HG03045 (cell line): Measurements from ENCODE around the gene SULT1B1.
"Not testable (repeated sequence)": the region's sequence is repeated elsewhere in the genome, so short reads cannot be mapped to it uniquely, and the experiment has no call there.

ENCODE experiments used
- ATAC-seq: cut with Tn5 transposase; IDR thresholded peaks from one replicate; pipeline ENCODE4 v1.9.1; 2021; ENCODE audit warnings: mild to moderate bottlenecking, moderate library complexity; ENCODE audit not compliant: unreplicated experiment

SULT1B1 gene

DNA sequence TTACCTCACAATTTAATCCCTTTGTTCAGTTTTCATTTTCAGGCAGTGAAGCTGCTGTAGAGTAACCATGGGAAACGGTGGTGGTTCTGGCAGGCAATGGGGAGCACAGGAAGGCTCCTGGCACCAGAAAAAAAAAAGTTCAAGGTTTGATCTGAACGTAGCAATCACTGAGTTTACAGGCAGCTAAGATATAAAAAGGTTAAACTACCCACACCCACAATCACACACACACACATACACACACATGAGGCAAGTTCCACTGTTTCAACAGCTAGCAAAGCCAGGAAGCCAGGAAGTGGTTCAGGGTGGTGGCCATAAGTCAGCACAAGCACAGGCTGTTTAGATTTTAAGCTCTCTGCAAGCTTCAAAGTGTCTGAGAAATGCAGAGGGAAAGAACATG is at the start of gene SULT1B1:
SULT1B1 (minus strand) TSS at position 166 of the 400 bp plus-strand sequence. CDS start 5,403 bp downstream, outside the sequence.
- no peak for ATAC-seq

DNA sequence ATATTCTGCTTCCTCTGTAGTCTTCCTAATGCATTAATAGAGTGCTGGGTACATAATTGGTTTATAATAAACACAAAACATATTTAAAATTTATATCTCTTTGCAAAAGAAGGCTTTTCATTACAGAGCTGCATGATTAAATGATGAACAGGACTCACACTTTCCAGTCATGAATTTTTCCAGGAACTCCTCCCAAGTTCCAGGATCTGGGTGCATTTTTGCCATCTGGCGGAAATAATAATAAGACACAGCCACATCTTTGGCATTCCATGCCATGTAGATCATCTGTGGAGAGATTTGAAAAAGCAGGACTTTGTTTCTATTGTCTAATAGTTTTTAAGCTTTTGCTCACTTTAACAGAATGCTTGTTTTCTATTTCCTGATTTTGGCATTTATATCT is 40.2 kb upstream of the SULT1B1 start:
- no peak for ATAC-seq

DNA sequence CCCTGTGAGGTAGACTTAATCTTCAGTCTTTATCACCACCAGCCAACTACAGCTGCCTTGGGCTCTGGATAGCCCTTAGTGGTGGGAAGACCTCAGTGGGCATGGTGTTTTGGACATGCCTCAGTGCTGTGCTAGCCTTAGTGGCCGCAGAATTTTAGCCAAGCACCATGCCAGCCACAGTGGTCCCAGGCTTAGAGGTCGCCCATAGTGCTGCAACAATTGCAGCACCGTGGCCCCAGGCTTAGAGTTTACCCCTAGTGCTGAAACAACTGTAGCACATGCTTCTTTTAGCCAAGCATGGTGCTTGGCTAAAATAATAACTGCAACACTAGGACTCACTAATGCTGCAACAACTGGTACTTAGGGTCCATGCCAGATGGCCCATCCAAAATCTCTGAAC is 38.9 kb upstream of the SULT1B1 start:
- no peak for ATAC-seq

DNA sequence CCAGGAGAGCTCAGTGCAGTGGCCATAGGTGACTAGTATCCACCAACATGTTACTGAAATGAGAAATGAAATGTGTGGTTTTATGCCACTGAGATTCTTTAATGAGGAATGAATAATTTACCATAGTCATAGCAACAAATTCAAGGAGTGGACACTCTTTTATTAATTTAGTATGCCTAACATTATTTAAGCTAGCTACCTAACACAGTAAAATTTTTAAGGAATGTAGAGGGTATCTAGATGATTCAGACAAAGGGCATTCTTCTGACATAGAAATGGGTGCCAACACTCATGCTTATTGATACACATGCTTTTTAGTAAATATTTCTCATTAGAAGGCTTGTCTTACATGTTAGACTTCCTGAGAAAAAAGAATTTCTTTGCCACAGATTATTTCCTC is 33.3 kb upstream of the SULT1B1 start:
- ATAC-seq: no peak

DNA sequence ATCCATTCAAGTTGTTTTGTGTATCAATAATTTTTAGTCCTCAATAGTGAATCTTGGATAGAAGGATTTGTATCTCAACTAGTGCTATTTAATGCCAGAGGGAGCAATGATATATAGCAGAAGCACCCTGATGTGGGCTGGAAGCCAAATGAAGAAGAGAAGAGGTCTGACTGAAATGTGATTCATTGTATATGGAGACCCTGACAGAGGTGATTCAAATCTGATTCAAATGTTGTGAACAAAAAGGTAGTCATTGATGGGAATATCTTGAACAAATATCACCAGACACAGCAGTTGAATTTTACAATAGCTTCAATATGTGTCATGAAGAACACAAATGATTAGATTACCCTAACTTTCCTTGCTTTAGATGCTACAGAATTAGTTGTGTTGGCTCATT is 27.5 kb upstream of the SULT1B1 start:
- no peak for ATAC-seq

DNA sequence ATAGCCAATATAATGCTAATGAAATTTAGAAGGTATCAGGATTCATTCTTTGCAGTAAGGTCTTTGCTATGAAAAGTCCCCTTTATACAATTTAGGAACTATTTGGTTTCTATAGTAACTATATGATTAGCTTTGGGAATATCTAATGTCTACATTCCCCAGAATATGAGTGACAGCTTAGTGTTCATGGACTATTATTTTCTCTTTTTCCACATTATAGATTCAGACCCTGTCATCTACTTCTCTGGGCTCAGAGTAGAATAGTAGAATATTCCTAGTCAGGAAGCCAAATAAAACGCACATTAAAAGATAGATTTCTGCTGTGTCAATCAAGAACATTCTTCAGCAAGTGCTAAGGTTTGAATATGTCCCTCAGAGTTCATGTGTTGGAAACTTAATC is 26.1 kb upstream of the SULT1B1 start:
- no peak for ATAC-seq

DNA sequence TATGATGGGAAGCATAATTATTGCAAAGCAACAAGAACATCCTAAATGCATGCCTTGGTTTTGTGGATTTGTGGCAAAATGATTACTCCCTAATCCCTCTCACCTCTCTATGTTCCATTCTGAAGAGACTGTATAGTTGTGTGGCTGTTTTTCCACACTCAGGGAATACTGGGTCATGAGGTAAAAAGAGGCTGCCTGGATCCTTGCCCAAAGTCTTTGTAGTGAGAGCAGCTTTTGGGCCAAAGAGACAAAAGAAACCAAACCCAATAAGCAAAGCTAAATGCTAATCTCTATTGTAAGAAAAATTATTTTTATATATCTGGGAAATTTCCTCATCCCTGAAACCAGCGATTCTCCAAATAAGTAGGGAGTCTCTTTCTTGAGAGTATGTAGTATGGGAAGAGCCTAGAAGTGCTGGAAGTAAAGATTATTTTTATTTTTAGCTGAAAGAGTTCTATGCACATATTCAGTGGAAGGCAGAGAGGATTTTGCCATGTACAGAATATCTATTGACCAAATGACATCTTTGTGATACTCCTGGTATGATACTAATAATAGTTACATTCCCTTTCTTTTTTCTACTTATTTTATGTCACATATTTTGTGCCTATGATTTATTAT is 24.9 kb upstream of the SULT1B1 start:
- ATAC-seq: no peak

DNA sequence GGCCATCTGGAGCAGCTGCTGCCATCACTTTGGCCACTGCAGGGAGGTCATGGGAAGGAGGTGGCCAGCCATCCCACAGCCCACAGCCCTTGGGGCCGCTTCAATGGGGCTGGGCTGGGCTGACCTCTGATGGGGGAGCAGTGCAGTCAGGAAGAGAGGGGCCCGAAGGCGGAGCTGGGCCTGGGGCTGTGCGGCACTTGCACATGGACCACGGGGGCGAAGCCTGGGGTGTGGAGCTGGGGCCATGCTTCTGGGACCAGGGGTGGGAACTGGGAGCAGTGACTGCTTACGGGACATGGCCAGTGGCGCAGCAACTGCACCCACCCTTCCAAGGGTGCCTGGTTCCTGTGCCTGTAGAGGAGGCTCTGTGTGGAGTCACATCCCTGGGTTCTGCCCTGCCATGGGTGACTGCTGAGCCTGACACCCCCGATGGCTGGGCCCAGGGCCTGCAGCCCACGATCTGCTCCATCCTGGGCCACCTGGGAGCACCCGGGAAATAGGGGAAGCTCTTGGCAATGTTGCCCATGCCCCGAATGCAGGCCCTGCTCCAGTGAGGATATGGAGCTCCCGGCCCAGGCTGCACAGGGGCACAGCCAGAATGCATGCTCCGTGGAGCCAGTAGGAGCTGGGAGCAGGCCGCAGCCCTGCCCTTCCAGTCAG is 22.4 kb upstream of the SULT1B1 start:
- ATAC-seq: no peak

DNA sequence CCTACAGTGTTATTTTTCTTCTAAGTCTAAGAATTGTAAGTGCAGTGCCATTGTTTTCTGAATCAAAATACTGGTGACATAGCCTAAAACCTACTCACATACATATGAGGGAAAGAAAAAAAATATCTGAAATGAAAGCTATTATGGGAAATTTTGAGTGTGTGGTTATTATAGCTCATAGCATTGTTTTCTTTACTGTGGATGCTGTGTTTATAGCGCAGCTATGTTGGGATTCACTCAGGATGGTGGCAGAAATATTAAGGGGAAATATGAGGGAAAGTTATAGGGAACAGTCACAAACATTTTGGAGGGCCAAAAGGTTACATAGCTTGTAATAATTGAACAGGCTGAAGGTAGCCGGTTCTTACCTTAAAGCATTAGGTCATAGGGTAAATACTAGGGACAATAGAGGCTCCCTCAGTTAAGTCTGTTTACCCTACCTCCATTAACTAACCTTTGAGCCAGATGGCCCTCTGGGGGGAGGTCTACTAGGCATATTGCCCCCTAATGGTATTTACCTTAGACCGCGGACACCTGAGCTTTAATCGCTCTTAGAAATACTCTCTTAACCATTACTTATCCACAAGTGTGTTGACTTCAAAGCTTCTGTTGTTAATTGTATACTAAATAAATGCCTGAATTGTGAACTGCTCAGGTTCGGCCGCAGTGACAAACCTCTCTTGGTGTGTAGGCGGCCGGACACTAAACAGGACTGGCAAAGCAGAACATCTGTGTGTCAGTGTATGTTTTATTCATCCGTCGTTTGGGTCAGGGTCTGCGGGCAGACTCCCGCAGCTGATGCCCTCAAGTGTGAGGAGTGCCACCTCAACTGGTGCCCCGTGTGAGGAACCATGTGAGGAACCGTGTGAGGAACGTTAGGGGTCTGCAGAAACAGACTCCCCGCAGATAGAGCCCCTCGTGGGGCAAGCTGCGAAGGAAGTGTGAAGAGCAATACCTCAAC is 21.3 kb upstream of the SULT1B1 start:
- no peak for ATAC-seq

DNA sequence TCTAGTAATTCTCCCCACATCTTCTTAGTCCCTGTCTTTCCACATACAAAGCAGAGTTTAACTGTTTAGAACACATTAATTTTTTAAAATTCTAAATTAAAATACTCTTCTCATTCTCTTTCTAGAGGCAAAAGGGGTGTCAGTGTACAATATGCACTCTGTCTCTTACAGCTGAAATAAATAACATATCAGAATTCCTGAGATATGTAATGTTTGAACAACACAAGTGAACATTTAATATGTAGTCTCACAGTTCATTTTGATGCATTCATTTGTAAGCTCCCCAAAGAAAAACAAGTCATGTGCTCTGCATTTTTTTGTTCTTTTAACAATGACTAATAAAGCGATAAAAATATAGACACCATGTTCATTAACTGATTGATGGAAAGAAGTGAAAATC is 19.7 kb upstream of the SULT1B1 start:
- ATAC-seq: no peak

DNA sequence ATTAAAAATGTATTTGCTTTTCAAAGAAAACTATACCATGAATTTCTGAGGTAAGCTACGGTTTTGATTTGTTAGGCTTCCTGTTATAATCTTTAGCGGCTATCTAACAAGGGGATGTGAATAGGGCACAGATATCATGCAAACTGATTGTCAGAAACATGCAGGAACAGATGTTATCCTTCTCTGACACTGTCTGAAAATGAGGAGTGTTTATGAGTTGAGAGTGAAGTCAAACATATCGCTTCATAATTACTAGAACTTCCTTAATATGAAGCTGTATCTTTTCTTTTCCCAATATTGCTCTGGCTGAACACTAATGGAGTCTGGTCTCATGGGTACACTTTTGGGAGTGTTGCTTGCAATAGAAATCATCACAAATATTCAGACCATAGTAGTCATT is 16.3 kb upstream of the SULT1B1 start:
- no peak for ATAC-seq

DNA sequence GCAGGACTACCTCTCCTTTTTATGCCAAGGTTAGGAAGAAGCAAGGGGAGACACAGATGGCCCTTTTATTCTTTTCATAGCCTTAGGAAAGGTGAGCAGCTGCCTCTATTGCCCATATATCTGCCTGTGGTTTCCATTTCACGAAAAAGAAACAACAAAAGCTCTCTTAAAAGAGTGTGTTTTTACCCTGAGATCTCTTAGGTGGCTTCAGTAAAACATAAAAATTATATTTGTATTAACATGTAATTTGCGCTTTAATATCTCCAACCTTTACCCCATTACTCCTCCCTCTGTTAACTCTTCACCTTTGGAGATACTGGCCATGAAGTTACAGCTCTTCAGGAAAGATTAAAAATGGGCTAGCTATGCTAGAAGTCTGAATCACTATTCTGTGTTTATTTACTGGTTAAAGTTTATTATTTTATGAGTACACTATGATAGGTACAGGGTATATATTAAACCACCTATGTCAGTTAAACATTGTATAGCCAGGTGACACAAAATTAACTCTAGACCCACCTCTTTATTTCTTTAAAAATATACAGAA is 15.0 kb upstream of the SULT1B1 start:
- no peak for ATAC-seq

DNA sequence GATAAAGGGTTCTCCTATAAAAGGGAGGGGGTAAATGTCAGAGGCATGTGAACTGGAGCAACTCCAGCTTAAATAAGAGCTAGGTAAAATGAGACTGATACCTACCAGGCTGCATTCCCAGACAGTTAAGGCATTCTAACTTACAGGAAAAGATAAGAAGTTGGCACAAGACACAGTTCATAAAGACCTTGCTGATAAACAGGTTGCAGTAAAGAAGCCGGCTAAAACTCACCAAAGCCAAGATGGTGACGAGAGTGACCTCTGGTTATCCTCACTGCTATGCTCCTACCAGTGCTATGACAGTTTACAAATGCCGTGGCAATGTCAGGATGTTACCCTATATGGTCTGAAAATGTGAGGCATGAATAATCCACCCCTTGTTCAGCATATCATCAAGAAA is 13.1 kb upstream of the SULT1B1 start:
- ATAC-seq: no peak

DNA sequence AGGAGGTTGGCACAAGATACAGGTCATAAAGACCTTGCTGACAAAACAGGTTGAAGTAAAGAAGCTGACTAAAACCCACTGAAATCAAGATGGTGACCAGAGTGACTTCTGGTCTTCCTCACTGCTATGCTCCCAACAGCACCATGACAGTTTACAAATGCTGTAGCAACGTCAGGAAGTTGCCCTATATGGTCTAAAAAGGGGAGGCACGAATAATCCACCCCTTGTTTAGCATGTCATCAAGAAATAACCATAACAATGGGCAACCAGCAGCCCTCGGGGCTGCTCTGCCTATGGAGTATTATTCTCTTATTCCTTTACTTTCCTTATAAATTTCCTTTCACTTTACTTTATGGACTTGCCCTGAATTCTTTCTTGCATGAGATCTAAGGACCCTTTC is 8.1 kb upstream of the SULT1B1 start:
- not testable (repeated sequence) for ATAC-seq

DNA sequence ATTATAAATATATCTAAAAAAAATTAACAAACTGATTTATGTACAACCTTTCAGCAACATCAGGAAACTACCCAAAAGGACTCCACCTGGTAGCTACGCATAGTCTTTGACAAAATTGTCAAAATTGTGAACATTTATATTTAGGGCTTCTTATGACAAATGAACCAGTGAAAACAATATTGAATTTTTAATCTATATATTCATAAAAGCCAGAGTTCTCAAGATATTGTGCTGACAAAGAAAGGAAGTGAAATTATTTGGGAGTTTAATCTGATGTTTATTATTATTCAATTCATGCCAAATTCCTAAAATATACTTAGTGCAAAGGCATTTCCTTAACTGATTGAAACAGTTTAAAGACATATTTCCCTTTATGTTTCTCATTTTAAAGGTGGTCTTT is 5.3 kb upstream of the SULT1B1 start:
- ATAC-seq: no peak

DNA sequence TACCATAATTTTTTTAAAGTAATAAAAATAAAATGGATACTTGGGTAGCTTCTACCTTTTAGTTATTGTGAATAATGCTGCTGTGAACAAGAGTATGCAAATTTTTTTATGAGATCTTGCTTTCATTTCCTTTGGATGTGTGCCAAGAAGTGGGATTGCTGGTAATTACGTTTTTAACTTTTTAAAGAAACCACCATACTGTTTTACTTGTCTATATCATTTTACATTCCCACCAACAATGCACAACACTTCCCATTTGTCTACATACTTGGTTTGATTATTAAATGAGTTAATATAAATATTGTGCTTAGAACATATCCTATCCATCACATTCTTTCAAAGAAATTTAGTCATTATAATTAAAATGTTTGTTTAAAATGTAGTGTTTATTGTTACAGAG is 3.9 kb upstream of the SULT1B1 start:
- ATAC-seq: no peak

DNA sequence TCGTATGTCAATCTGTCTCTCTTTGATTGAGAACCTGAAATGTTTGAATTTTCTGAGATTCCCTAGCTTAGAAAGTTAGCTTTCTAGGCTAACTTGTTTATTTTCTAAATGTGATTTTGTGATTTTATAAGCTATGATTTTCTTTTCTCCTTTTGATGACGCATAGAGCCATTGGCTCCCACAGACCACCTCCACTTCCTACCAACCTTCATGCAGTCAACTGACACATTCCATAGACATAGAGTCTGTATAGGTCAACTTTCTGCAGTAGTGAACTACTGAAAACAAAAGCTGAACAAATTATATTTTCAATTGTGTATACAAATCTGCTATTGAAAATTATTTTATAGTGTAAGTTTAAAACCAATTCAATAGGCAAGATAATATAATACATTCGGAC is 2.8 kb upstream of the SULT1B1 start:
- no peak for ATAC-seq

DNA sequence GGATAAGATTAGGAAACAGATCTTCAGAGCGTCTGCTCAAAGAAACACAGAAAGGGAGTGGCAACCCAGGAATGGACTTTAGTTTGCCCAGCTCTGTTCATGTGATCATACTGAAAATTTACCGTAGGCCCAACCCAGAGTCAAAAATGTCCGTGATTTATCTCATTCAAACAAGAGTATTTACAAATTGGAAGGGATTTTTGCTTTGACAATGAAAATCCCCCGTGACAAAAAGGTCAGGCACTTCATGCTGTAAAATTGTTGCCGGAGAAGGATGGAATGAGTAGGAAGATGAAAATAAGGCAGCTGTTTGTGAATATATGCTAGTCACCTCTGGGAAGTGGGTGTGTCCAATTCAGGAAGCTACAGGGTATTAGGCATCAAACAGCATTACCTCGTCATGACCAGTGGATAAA is 1.2 kb downstream of the SULT1B1 start:
- ATAC-seq: no peak

DNA sequence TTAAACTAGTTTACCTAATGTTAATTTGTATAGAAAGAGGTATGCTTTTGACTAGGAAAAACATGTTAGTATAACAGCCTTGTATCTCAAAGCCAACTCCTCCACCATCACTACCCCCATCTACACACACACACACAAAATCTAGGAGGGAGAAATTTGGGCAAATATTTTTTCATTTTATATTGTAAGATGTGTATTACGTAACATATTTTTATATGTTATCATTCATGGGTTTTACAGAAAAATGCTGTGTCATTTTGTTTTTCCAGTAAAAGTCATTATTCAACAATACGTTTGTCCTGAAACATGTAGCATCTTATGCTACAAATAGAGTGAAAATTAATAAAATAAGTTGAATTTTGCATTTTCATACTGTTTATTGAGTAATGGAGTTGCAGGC is 3.0 kb downstream of the SULT1B1 start:
- ATAC-seq: no peak

DNA sequence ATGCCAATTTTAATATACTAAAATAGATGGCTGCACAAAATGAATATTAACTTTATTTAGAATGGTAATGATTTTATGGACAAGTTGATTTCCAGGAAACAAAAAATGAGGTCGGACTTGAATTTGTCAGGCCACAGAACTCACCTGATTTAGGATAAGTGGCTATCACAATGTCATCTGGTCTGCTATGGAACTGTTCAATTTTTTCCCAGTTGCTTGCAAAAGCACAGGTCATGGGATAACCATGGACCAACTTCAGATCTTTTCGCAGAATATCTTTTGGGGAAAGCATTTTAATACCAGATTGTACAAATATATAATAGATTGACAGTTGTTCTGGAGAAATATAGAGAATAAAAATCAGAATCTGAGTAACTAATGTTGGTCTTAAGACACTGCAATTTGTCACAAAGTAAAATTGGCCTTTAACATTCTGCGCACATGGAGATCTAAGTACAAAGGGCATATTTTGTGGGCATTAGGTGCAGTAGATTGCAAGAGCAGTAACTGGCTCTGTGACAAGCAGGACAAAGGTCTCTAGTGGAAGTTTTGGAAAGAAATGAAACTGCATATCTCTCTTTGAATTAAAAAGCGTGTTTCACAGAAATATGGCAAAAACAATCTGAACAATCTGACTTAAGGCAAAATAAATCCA is 5.4 kb downstream of the SULT1B1 start:
- no peak for ATAC-seq

DNA sequence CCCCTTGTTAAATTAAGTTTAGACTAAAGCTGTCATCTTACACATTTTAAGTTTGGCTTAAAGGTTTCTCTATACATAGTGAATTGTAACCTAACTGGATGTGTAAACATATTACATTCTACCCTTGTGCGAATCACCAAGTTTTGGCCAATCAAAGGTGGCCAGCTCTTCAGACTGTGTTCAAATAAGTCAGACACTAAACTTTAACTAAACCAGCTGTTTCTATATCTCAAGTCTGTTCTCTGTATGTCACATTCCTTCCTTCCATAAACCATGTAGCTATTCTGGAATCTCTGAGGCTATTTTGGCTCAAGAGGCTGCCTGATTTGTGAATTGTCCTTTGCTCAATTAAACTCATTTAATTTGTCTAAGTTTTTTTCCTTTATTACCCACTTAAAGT is 6.7 kb downstream of the SULT1B1 start:
- no peak for ATAC-seq
